ENCODE measurements around the gene ITGBL1. TPM values are rescaled to one million over a fixed set of nuclear protein-coding genes. Genes with fewer than 3 reads are reported as not detected.

Gene ITGBL1
- total and polyA plus RNA-seq, 2 donors (not counting 3 experiments of a cell fraction or from before 2014, with no cell fraction given) = 4.6 to 8.8 TPM

- FAIRE-seq = no peak
- H3K27me3 ChIP-seq (ENCODE audit: control insufficient read depth in 2 of 2, insufficient read depth in 2 of 2, low read length in 2 of 2) = no peaks in the 10 kb centered on the region
- no peak for DNase-seq (ENCODE audit: low read depth, low spot score)
- no peaks in the 10 kb centered on the region for H3K36me3 ChIP-seq (ENCODE audit: control insufficient read depth in 2 of 2, extremely low read depth in 1 of 2, insufficient read depth in 2 of 2, low read length in 2 of 2)
- no peak overlapping the region for H3K4me3 ChIP-seq (replicated peaks in 1 of 3; ENCODE audit: insufficient read depth in 1 of 3, low read depth in 1 of 3, low read length in 3 of 3)
- no peak overlapping the region for H2AFZ ChIP-seq (ENCODE audit: low read depth, low read length)
- TF ChIP-seq CTCF (IDR thresholded peaks at IDR 0.05; ENCODE audit: extremely low read depth in 1 of 2, insufficient read depth in 1 of 2, low read depth in 1 of 2, low read length in 2 of 2) (no peak), JUN (IDR thresholded peaks at IDR 0.05; ENCODE audit: borderline replicate concordance, insufficient read depth, insufficient read length, low read depth) (no peak), MYC (IDR thresholded peaks at IDR 0.05; ENCODE audit: low read depth, low read length) (no peak), MAX (IDR thresholded peaks at IDR 0.05; ENCODE audit: insufficient read depth, insufficient read length) (no peak), POLR2AphosphoS5 (IDR thresholded peaks at IDR 0.05; ENCODE audit: insufficient read depth, low read depth, low read length) (no peak), EZH2 (IDR thresholded peaks at IDR 0.05; ENCODE audit: borderline replicate concordance, low read depth, low read length, severe bottlenecking) (no peak), FOS (IDR thresholded peaks at IDR 0.05; ENCODE audit: borderline replicate concordance, insufficient read depth, low read length) (no peak), POLR2A (IDR thresholded peaks at IDR 0.05; ENCODE audit: low read depth, low read length) (no peak), GATA2 (IDR thresholded peaks at IDR 0.05; ENCODE audit: insufficient read depth, insufficient read length, low read depth, low read length) (no peak)
- POLR2A ChIA-PET = no interaction called here
- H3K79me2 ChIP-seq (ENCODE audit: control insufficient read depth, insufficient read depth, low read length) = no peaks in the 10 kb centered on the region
- H3K9me1 ChIP-seq (replicated peaks; ENCODE audit: control insufficient read depth, extremely low read depth, insufficient read depth, low read length) = no peaks in the 10 kb centered on the region
- no peak overlapping the region for H3K9ac ChIP-seq (replicated peaks; ENCODE audit: extremely low read depth, insufficient read depth, low read length)
- CTCF ChIA-PET = no interaction called here
- no peak overlapping the region for H3K27ac ChIP-seq (ENCODE audit: insufficient read depth, low read depth, low read length)
- BruUV-seq (replicated peaks) = no TSS peak
- no peaks in the 10 kb centered on the region for H3K9me3 ChIP-seq (replicated peaks; ENCODE audit: control insufficient read depth, insufficient read depth, low read length)
- no peaks in the 10 kb centered on the region for H4K20me1 ChIP-seq (replicated peaks; ENCODE audit: control insufficient read depth, extremely low read depth, insufficient read depth, low read length)
- H3K4me2 ChIP-seq (ENCODE audit: insufficient read depth, low read length) = no peak overlapping the region
- intact Hi-C loops (cut with micrococcal nuclease) = no loop called here
- dilution Hi-C loops (cut with MboI; ENCODE audit: extremely low pct_ligation_motif_present, low sequenced_read_pairs) = no loop called here
- no peaks in the 10 kb centered on the region for H3K4me1 ChIP-seq (ENCODE audit: control insufficient read depth, extremely low read depth, insufficient read depth, low read length)
These were observed 43.4 kb upstream of the ITGBL1 start for GRCh38 chr13:101408992-101409656.

Measured in endothelial cell of umbilical vein (primary cell).